ENCODE measurements around the gene NPRL2.
A peak's percentile ranks its signal among the peaks of the same experiment; 100 is the strongest.

DNA sequence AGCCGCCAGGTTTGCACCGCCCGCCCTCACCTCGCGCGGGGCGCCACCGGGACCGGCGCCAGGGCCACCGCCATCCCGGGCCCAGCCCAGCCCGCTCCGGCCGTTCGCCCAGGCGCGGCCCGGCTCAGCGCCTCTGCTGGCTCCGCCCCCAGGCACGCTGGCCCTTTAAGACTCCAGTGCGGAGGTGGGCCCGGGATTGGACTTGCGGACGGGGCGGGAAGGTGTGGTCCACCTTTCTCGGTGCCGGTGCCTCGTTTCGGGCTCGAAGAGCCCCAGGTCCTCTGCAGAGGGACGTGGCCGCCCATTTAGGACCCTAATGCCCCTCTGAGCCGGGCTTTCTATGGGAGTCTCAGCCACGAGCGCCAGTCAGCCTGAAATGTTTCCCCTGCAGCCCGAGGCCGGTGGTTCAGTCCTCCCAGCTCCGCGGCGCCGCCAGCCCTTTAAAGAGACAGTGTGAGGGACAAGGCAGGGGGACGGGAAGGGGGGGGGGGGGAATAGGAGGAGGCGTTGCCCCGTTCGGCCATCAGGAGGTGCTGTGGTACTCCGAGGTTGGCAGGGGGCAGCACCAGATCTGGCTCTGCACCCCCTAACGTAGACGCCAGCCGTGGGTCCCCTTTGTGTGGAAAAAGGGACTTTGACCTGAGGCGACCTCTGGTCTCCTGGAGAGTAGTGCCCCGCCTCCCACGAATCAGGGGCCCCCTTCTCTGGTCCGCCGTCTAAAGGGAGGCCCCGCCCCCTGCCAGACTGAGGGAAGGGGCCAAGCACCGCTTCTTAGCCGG, 29.1 kb downstream of the NPRL2 start:
- TF ChIP-seq, protein P1, sequence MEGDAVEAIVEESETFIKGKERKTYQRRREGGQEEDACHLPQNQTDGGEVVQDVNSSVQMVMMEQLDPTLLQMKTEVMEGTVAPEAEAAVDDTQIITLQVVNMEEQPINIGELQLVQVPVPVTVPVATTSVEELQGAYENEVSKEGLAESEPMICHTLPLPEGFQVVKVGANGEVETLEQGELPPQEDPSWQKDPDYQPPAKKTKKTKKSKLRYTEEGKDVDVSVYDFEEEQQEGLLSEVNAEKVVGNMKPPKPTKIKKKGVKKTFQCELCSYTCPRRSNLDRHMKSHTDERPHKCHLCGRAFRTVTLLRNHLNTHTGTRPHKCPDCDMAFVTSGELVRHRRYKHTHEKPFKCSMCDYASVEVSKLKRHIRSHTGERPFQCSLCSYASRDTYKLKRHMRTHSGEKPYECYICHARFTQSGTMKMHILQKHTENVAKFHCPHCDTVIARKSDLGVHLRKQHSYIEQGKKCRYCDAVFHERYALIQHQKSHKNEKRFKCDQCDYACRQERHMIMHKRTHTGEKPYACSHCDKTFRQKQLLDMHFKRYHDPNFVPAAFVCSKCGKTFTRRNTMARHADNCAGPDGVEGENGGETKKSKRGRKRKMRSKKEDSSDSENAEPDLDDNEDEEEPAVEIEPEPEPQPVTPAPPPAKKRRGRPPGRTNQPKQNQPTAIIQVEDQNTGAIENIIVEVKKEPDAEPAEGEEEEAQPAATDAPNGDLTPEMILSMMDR (IDR thresholded peaks at IDR 0.05), result peak; percentile 56; the same call in 1 of the 2 replicates
- TF ChIP-seq ZNF317 (CRISPR knock-in tag; IDR thresholded peaks at IDR 0.05; ENCODE audit: borderline replicate concordance, low read depth) (no peak), ZNF512 (CRISPR knock-in tag; IDR thresholded peaks at IDR 0.05; ENCODE audit: borderline replicate concordance) (no peak), E2F4 (CRISPR knock-in tag; IDR thresholded peaks at IDR 0.05; ENCODE audit: borderline replicate concordance, low read depth) (no peak), E2F5 (CRISPR knock-in tag; IDR thresholded peaks at IDR 0.05) (no peak; the same call in 1 of the 2 replicates), IRF1 (CRISPR knock-in tag; IDR thresholded peaks at IDR 0.05) (no peak), USF2 (CRISPR knock-in tag; IDR thresholded peaks at IDR 0.05) (no peak), ZBTB43 (CRISPR knock-in tag; IDR thresholded peaks at IDR 0.05) (0 out of 2 replicates have a peak, but pooled peaks have one; percentile 9), NFYB (CRISPR knock-in tag; conservative IDR thresholded peaks at IDR 0.05; ENCODE audit: low read depth) (no peak)
- TF ChIP-seq, protein P2, sequence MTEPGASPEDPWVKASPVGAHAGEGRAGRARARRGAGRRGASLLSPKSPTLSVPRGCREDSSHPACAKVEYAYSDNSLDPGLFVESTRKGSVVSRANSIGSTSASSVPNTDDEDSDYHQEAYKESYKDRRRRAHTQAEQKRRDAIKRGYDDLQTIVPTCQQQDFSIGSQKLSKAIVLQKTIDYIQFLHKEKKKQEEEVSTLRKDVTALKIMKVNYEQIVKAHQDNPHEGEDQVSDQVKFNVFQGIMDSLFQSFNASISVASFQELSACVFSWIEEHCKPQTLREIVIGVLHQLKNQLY (CRISPR knock-in tag; IDR thresholded peaks at IDR 0.05), result no peak
- TF ChIP-seq, protein P3, sequence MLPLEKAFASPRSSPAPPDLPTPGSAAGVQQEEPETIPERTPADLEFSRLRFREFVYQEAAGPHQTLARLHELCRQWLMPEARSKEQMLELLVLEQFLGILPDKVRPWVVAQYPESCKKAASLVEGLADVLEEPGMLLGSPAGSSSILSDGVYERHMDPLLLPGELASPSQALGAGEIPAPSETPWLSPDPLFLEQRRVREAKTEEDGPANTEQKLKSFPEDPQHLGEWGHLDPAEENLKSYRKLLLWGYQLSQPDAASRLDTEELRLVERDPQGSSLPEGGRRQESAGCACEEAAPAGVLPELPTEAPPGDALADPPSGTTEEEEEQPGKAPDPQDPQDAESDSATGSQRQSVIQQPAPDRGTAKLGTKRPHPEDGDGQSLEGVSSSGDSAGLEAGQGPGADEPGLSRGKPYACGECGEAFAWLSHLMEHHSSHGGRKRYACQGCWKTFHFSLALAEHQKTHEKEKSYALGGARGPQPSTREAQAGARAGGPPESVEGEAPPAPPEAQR (CRISPR knock-in tag; IDR thresholded peaks at IDR 0.05), result no peak
- TF ChIP-seq, protein P4, sequence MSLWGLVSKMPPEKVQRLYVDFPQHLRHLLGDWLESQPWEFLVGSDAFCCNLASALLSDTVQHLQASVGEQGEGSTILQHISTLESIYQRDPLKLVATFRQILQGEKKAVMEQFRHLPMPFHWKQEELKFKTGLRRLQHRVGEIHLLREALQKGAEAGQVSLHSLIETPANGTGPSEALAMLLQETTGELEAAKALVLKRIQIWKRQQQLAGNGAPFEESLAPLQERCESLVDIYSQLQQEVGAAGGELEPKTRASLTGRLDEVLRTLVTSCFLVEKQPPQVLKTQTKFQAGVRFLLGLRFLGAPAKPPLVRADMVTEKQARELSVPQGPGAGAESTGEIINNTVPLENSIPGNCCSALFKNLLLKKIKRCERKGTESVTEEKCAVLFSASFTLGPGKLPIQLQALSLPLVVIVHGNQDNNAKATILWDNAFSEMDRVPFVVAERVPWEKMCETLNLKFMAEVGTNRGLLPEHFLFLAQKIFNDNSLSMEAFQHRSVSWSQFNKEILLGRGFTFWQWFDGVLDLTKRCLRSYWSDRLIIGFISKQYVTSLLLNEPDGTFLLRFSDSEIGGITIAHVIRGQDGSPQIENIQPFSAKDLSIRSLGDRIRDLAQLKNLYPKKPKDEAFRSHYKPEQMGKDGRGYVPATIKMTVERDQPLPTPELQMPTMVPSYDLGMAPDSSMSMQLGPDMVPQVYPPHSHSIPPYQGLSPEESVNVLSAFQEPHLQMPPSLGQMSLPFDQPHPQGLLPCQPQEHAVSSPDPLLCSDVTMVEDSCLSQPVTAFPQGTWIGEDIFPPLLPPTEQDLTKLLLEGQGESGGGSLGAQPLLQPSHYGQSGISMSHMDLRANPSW (CRISPR knock-in tag; conservative IDR thresholded peaks at IDR 0.05; ENCODE audit: low read depth), result no peak

Data from WTC11 (cell line).